Measurements from ENCODE around the gene PRR14. TPM values are rescaled to one million over a fixed set of nuclear protein-coding genes. Genes with fewer than 3 reads are reported as not detected.

The PRR14 gene
- total RNA-seq, 1 experiment from 2014 or later, result 77.6 TPM

DNA sequence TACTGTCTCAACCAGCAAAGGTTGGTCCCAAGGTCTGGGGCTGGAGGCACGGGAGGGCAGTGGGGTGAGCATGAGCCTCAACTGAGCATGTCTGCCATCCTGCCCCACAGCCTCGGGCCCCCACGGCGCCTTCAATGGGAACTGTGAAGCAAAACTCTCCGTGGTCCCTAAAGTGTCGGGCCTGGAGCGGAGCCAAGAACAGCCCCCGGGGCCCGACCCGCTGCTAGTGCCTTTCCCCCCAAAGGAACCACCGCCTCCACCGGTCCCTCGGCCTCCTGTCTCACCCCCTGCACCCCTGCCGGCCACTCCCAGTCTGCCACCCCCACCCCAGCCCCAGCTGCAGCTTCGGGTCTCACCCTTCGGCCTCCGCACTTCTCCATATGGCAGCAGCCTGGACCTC is 11.7 kb downstream of the PRR14 start:
- DNase-seq (ENCODE audit: low read depth, low spot score) (no peak), ATAC-seq (no peak)
- H3K27ac ChIP-seq (ENCODE audit: low read length), result no peak overlapping the region
- in situ Hi-C loops (cut with HindIII; ENCODE audit: low pct_unique_long_range_greater_than_20kb, low sequenced_read_pairs) (no loop called here), intact Hi-C loops (cut with micrococcal nuclease; ENCODE audit: unreplicated experiment) (no loop called here)
- no peaks in the 10 kb centered on the region for H3K9me3 ChIP-seq (ENCODE audit: control insufficient read depth, insufficient read depth, low read depth, low read length)
- peaks cover 19% of the 10 kb centered on the region for H3K4me1 ChIP-seq (ENCODE audit: control insufficient read depth, insufficient read depth, low read length)
- ChIA-PET POLR2A (no interaction called here), CTCF (no interaction called here)
- H3K36me3 ChIP-seq (ENCODE audit: control insufficient read depth, insufficient read depth, low read length), result peaks cover 25% of the 10 kb centered on the region
- H3K4me3 ChIP-seq (ENCODE audit: low read depth in 2 of 2, low read length in 2 of 2), result no peak overlapping the region
- BruUV-seq (replicated peaks), result no TSS peak
- no peak for TF ChIP-seq SIN3A (IDR thresholded peaks at IDR 0.05; ENCODE audit: borderline replicate concordance, insufficient read depth, low read depth, low read length)
- TF ChIP-seq, protein P1, sequence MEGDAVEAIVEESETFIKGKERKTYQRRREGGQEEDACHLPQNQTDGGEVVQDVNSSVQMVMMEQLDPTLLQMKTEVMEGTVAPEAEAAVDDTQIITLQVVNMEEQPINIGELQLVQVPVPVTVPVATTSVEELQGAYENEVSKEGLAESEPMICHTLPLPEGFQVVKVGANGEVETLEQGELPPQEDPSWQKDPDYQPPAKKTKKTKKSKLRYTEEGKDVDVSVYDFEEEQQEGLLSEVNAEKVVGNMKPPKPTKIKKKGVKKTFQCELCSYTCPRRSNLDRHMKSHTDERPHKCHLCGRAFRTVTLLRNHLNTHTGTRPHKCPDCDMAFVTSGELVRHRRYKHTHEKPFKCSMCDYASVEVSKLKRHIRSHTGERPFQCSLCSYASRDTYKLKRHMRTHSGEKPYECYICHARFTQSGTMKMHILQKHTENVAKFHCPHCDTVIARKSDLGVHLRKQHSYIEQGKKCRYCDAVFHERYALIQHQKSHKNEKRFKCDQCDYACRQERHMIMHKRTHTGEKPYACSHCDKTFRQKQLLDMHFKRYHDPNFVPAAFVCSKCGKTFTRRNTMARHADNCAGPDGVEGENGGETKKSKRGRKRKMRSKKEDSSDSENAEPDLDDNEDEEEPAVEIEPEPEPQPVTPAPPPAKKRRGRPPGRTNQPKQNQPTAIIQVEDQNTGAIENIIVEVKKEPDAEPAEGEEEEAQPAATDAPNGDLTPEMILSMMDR (IDR thresholded peaks at IDR 0.05), result no peak
- TF ChIP-seq, protein P2, sequence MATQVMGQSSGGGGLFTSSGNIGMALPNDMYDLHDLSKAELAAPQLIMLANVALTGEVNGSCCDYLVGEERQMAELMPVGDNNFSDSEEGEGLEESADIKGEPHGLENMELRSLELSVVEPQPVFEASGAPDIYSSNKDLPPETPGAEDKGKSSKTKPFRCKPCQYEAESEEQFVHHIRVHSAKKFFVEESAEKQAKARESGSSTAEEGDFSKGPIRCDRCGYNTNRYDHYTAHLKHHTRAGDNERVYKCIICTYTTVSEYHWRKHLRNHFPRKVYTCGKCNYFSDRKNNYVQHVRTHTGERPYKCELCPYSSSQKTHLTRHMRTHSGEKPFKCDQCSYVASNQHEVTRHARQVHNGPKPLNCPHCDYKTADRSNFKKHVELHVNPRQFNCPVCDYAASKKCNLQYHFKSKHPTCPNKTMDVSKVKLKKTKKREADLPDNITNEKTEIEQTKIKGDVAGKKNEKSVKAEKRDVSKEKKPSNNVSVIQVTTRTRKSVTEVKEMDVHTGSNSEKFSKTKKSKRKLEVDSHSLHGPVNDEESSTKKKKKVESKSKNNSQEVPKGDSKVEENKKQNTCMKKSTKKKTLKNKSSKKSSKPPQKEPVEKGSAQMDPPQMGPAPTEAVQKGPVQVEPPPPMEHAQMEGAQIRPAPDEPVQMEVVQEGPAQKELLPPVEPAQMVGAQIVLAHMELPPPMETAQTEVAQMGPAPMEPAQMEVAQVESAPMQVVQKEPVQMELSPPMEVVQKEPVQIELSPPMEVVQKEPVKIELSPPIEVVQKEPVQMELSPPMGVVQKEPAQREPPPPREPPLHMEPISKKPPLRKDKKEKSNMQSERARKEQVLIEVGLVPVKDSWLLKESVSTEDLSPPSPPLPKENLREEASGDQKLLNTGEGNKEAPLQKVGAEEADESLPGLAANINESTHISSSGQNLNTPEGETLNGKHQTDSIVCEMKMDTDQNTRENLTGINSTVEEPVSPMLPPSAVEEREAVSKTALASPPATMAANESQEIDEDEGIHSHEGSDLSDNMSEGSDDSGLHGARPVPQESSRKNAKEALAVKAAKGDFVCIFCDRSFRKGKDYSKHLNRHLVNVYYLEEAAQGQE (IDR thresholded peaks at IDR 0.05; ENCODE audit: insufficient read depth in 1 of 2, low read depth in 2 of 2, low read length in 1 of 2), result no peak
- no peak for TF ChIP-seq POLR2AphosphoS5 (IDR thresholded peaks at IDR 0.05; ENCODE audit: low read depth, low read length)
- TF ChIP-seq TCF7L2 (IDR thresholded peaks at IDR 0.05; ENCODE audit: low read depth, low read length), result no peak
- H3K27me3 ChIP-seq (ENCODE audit: control insufficient read depth, insufficient read depth, low read length), result no peaks in the 10 kb centered on the region

DNA sequence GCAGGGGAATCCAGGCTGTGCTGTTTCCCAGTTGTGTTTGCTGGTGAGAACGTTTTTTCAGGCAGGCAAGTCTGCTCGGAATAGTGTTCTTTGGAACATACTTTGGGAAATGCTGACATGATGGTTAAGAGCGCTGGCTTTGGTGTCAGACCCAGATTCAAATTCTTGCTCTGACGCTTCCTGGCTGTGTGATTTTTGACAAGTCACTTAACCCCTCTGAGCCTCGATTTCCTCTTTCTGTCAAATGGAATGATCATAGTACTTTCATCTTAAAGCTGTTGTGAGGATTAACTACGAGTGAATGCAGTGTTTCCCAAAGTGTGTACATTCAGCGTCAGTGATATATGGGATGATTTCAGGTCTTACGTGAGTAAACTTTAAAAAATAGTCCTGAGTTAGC is 12.3 kb downstream of the PRR14 start:
- no TSS peak for BruUV-seq (replicated peaks)
- peaks cover 25% of the 10 kb centered on the region for H3K36me3 ChIP-seq (ENCODE audit: control insufficient read depth, insufficient read depth, low read length)
- POLR2A ChIA-PET, result interaction anchor here (0.6 kb wide), 1 partner anchor 396 kb away, joined by 3 read pairs; no protein-coding TSS in a partner anchor
- H3K9me3 ChIP-seq (ENCODE audit: control insufficient read depth, insufficient read depth, low read depth, low read length), result no peaks in the 10 kb centered on the region
- no peak overlapping the region; the same call in 1 of the 2 replicates for H3K27ac ChIP-seq (ENCODE audit: low read length)
- H3K4me1 ChIP-seq (ENCODE audit: control insufficient read depth, insufficient read depth, low read length), result peaks cover 18% of the 10 kb centered on the region
- intact Hi-C loops (cut with micrococcal nuclease; ENCODE audit: unreplicated experiment), result no loop called here
- H3K27me3 ChIP-seq (ENCODE audit: control insufficient read depth, insufficient read depth, low read length), result no peaks in the 10 kb centered on the region
- TF ChIP-seq, protein P1 (IDR thresholded peaks at IDR 0.05), result no peak
- TF ChIP-seq, protein P2 (IDR thresholded peaks at IDR 0.05; ENCODE audit: insufficient read depth in 1 of 2, low read depth in 2 of 2, low read length in 1 of 2), result no peak
- TF ChIP-seq SIN3A (IDR thresholded peaks at IDR 0.05; ENCODE audit: borderline replicate concordance, insufficient read depth, low read depth, low read length) (no peak), POLR2AphosphoS5 (IDR thresholded peaks at IDR 0.05; ENCODE audit: low read depth, low read length) (no peak), TCF7L2 (IDR thresholded peaks at IDR 0.05; ENCODE audit: low read depth, low read length) (no peak)
- H3K4me3 ChIP-seq (ENCODE audit: low read depth in 2 of 2, low read length in 2 of 2), result no peak overlapping the region
- no peak for ATAC-seq
- no peak for DNase-seq (ENCODE audit: low read depth, low spot score)
- CTCF ChIA-PET, result interaction anchor here (0.7 kb wide), 1 partner anchor 15 kb away, joined by 3 read pairs; no protein-coding TSS in a partner anchor
- in situ Hi-C loops (cut with HindIII; ENCODE audit: low pct_unique_long_range_greater_than_20kb, low sequenced_read_pairs), result no loop called here

Measured in Panc1 (cell line).